HuH-7 (cell line): ENCODE measurements around the gene CCNY.

Experiments
- DNase-seq: peaks from one replicate; pipeline ENCODE4 v3.0.0; 2011; ENCODE audit warnings: low spot score

Gene CCNY

GRCh38 chr10:35561715-35562114, 225.4 kb downstream of the CCNY start:
- DNase-seq, result no peak

- DNase-seq, result no peak
These were observed 226.1 kb downstream of the CCNY start for GRCh38 chr10:35562427-35562826.

- peak; percentile 55 for DNase-seq
These were observed 227.1 kb downstream of the CCNY start for GRCh38 chr10:35563261-35563891.

GRCh38 chr10:35564341-35564968, 228.1 kb downstream of the CCNY start:
- no peak for DNase-seq

GRCh38 chr10:35565602-35566081, 229.3 kb downstream of the CCNY start:
- DNase-seq, result no peak

- DNase-seq, result no peak
These were observed 231.6 kb downstream of the CCNY start for GRCh38 chr10:35567951-35568350.

- DNase-seq, result no peak
These were observed 232.2 kb downstream of the CCNY start for GRCh38 chr10:35568483-35569015.

- DNase-seq, result no peak
These were observed 232.9 kb downstream of the CCNY start for GRCh38 chr10:35569111-35569707.

GRCh38 chr10:35569836-35570235, 233.5 kb downstream of the CCNY start:
- no peak for DNase-seq

- DNase-seq, result no peak
These were observed 234.1 kb downstream of the CCNY start for GRCh38 chr10:35570397-35570796.

- DNase-seq, result no peak
These were observed 236.3 kb downstream of the CCNY start for GRCh38 chr10:35572583-35572982.

GRCh38 chr10:35573796-35574195, 237.5 kb downstream of the CCNY start:
- no peak for DNase-seq

GRCh38 chr10:35574924-35575352, 238.6 kb downstream of the CCNY start:
- peak; percentile 6 for DNase-seq

GRCh38 chr10:35575640-35576039, 239.3 kb downstream of the CCNY start:
- no peak for DNase-seq

GRCh38 chr10:35576730-35577129, 240.4 kb downstream of the CCNY start:
- no peak for DNase-seq

- no peak for DNase-seq
These were observed 241.8 kb downstream of the CCNY start for GRCh38 chr10:35577926-35578617.

- DNase-seq, result no peak
These were observed 242.3 kb downstream of the CCNY start for GRCh38 chr10:35578618-35578956.

GRCh38 chr10:35579116-35579515, 242.8 kb downstream of the CCNY start:
- DNase-seq, result no peak

- no peak for DNase-seq
These were observed 243.6 kb downstream of the CCNY start for GRCh38 chr10:35579726-35580422.

- no peak for DNase-seq
These were observed 244.1 kb downstream of the CCNY start for GRCh38 chr10:35580423-35580770.

GRCh38 chr10:35581655-35582054, 245.3 kb downstream of the CCNY start:
- DNase-seq, result no peak

- no peak for DNase-seq
These were observed 248.6 kb downstream of the CCNY start for GRCh38 chr10:35584946-35585345.
